SK-N-SH (cell line): ENCODE results near the gene IL37. TPM values are rescaled to one million over a fixed set of nuclear protein-coding genes. Genes with fewer than 3 reads are reported as not detected.

Source experiments
- CTCF ChIA-PET: fragments of 300-600, 350-600 bp; formaldehyde crosslinking; extraction: SDS; loops from one replicate; lab custom pipeline; 2021; lab: Yijun Ruan, JAX
- POLR2A ChIA-PET: fragments of 350-600 bp; sonication (Branson Sonifier 250); formaldehyde crosslinking; extraction: SDS; loops from one replicate; lab custom pipeline; 2020; ENCODE audit warnings: antibody characterized with exemption, inconsistent platforms; lab: Yijun Ruan, JAX
- DNase-seq: peaks from one replicate; pipeline ENCODE4 v3.0.0; 2012
- H2AFZ ChIP-seq: fragments of 200-600 bp; sonication (generic); 2 replicates; pipeline ENCODE4 v1.8.1; 2016; ENCODE audit warnings: antibody characterized with exemption, mild to moderate bottlenecking, low read depth
- H3F3A ChIP-seq: fragments of 200-600 bp; sonication (generic); replicated peaks from 2 replicates; pipeline ENCODE3; 2016; ENCODE audit warnings: antibody characterized with exemption, mild to moderate bottlenecking; ENCODE audit not compliant: insufficient read depth
- H3K27ac ChIP-seq, 2 experiments: fragments of 200-500 bp in 1 of 2; fragments of 200-600 bp in 1 of 2; sonication (Bioruptor generic) in 1 of 2; sonication (generic), shearing (Covaris generic) in 1 of 2; 2 replicates each; pipeline versions ENCODE4 v1.5.1 to v1.6.1; 2014 to 2016; ENCODE audit warnings: low read depth in 2 of 2, inconsistent platforms in 1 of 2, low read length in 1 of 2, mild to moderate bottlenecking in 1 of 2, mixed read lengths in 1 of 2
- H3K27me3 ChIP-seq: fragments of 200-600 bp; sonication (generic), shearing (Covaris generic); 2 replicates; pipeline ENCODE4 v1.6.1; 2016; ENCODE audit warnings: mixed run types; ENCODE audit not compliant: insufficient read depth
- H3K36me3 ChIP-seq, 2 experiments: fragments of 200-500 bp in 1 of 2; fragments of 200-600 bp in 1 of 2; sonication (Bioruptor generic) in 1 of 2; sonication (generic) in 1 of 2; replicated peaks in 1 of 2; 2 replicates each; pipeline versions ENCODE3 to v1.5.1; 2014 to 2016; ENCODE audit warnings: low read length in 1 of 2, mild to moderate bottlenecking in 1 of 2; ENCODE audit not compliant: insufficient read depth in 2 of 2, control insufficient read depth in 1 of 2
- H3K4me1 ChIP-seq, 2 experiments: fragments of 200-500 bp in 1 of 2; fragments of 200-600 bp in 1 of 2; sonication (Bioruptor generic) in 1 of 2; sonication (generic), shearing (Covaris generic) in 1 of 2; 2 replicates each; pipeline versions ENCODE4 v1.5.1 to v1.6.1; 2014 to 2016; ENCODE audit warnings: low read depth in 1 of 2, low read length in 1 of 2, mixed run types in 1 of 2; ENCODE audit not compliant: insufficient read depth in 2 of 2, control insufficient read depth in 1 of 2
- H3K4me2 ChIP-seq: fragments of 200-600 bp; sonication (generic), shearing (Covaris generic); 2 replicates; pipeline ENCODE4 v1.6.1; 2017; ENCODE audit warnings: mixed run types
- H3K4me3 ChIP-seq, 2 experiments: fragments of 200-500 bp in 1 of 2; fragments of 200-600 bp in 1 of 2; sonication (Bioruptor generic) in 1 of 2; sonication (generic), shearing (Covaris generic) in 1 of 2; 2 replicates each; pipeline versions ENCODE4 v1.5.1 to v1.8.1; 2014 to 2016; ENCODE audit warnings: low read depth in 2 of 2, inconsistent platforms in 1 of 2, low read length in 1 of 2, mild to moderate bottlenecking in 1 of 2, mixed read lengths in 1 of 2, moderate library complexity in 1 of 2
- H3K79me2 ChIP-seq: fragments of 200-600 bp; sonication (generic); 2 replicates; pipeline ENCODE4 v1.8.1; 2017; ENCODE audit warnings: mild to moderate bottlenecking; ENCODE audit not compliant: insufficient read depth
- H3K9ac ChIP-seq: fragments of 200-600 bp; sonication (generic); 2 replicates; pipeline ENCODE4 v1.6.1; 2017; ENCODE audit warnings: mixed run types
- H3K9me2 ChIP-seq: fragments of 200-600 bp; sonication (generic); 2 replicates; pipeline ENCODE4 v1.6.1; 2017; ENCODE audit warnings: mixed run types
- H3K9me3 ChIP-seq: fragments of 200-600 bp; sonication (generic); 2 replicates; pipeline ENCODE4 v1.6.1; 2017; ENCODE audit warnings: mixed run types, mild to moderate bottlenecking, moderate library complexity
- H4K20me1 ChIP-seq: fragments of 200-600 bp; sonication (generic); 2 replicates; pipeline ENCODE4 v1.6.1; 2017; ENCODE audit warnings: mild to moderate bottlenecking, mixed run types; ENCODE audit not compliant: insufficient read depth
- CHD2 ChIP-seq: fragments of 150-350 bp; IDR thresholded peaks from 2 replicates; pipeline ENCODE4 v1.6.1; 2018; ENCODE audit warnings: low read length; ENCODE audit not compliant: partially characterized antibody
- EP300 ChIP-seq, 2 experiments: IDR thresholded peaks; 2 replicates each; pipeline versions ENCODE4 v1.4.0 to v1.6.1; 2012; ENCODE audit warnings: borderline replicate concordance in 1 of 2, low read depth in 1 of 2, low read length in 1 of 2
- EZH2phosphoT487 ChIP-seq: fragments of 200-600 bp; sonication (generic); IDR thresholded peaks from 2 replicates; pipeline ENCODE4 v1.6.1; 2017; ENCODE audit warnings: low read depth, mixed run types, mild to moderate bottlenecking, antibody characterized with exemption, moderate library complexity, borderline replicate concordance
- FOXM1 ChIP-seq: IDR thresholded peaks from 2 replicates; pipeline ENCODE4 v1.4.0; 2012; ENCODE audit warnings: low read depth, mild to moderate bottlenecking
- GABPA ChIP-seq: IDR thresholded peaks from 2 replicates; pipeline ENCODE4 v1.4.0; 2012; ENCODE audit warnings: low read depth, mild to moderate bottlenecking
- JUND ChIP-seq: IDR thresholded peaks from 2 replicates; pipeline ENCODE4 v1.4.0; 2012
- MEF2A ChIP-seq: IDR thresholded peaks from 2 replicates; pipeline ENCODE4 v1.4.0; 2012; ENCODE audit warnings: low read depth, borderline replicate concordance
- RCOR1 ChIP-seq: fragments of 150-350 bp; IDR thresholded peaks from 2 replicates; pipeline ENCODE4 v1.6.1; 2017; ENCODE audit warnings: antibody characterized with exemption, low read length
- RFX5 ChIP-seq: IDR thresholded peaks from 2 replicates; pipeline ENCODE4 v1.6.1; 2012; ENCODE audit warnings: mild to moderate bottlenecking, improper control_type of control experiment, low read length
- SMC3 ChIP-seq: IDR thresholded peaks from 2 replicates; pipeline ENCODE4 v1.6.1; 2012; ENCODE audit warnings: low read depth, low read length, improper control_type of control experiment
- WGBS: methylation state at CpG from one replicate; pipeline ENCODE4 v1.1.6; 2017; ENCODE audit warnings: low lambda C conversion rate; 5-methylcytosine and 5-hydroxymethylcytosine counted together
- polyA plus RNA-seq, 3 experiments: library from polyadenylated mRNA; depleted of rRNA; stranded (reverse); fragments of >200 nt; gene quantifications; 2 replicates each; pipeline ENCODE4 v1.2.3, GENCODE V29; 2012
- TF ChIP-seq, protein P1 (sequence below): IDR thresholded peaks from 2 replicates; pipeline ENCODE4; 2012
- TF ChIP-seq, protein P2 (sequence below): IDR thresholded peaks from 2 replicates; pipeline ENCODE4 v1.4.0; 2012; ENCODE audit warnings: low read depth, borderline replicate concordance
- TF ChIP-seq, protein P3 (sequence below): IDR thresholded peaks from 2 replicates; pipeline ENCODE4 v1.4.0; 2012; ENCODE audit warnings: low read depth
- TF ChIP-seq, protein P4 (sequence below): fragments of 150-350 bp; IDR thresholded peaks from 2 replicates; pipeline ENCODE4 v1.6.1; 2016; ENCODE audit warnings: mild to moderate bottlenecking, low read depth, low read length

Gene IL37
- polyA plus RNA-seq, 1 of the 3 experiments (the other 2 are of a cell fraction): not detected

DNA sequence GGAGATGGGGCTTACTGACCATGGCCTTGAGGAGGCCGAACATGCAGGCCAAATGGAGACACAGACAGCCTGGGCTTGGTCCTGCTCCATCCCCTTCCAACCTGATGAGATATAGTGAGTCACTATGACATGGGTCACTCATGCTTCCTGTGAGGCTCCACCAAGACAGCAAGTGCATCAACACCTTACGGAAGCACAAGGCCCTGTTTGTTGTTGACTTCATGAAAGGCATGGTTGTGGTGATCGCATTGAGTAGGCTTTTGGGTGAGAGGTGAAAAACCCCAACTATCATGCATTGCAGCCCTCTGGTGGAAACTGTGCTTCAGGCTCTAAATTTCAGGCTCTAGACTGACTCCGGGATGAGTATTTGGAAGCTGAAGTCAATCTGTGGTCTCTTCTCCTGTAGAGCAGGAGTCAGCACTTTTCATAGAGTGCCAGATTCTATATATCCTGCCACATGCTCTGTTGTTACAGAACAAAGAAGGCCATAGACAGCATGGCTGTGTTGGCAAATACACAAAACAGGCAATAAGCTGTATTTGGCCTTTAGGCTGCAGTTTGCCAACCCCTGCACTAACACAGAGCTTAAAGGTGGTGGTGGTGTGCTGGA is 10.1 kb downstream of the IL37 start:
- H2AFZ ChIP-seq: no peak overlapping the region
- H3K9me3 ChIP-seq: no peaks in the 10 kb centered on the region
- CTCF ChIA-PET: no interaction called here
- POLR2A ChIA-PET: no interaction called here
- 4% methylated on average over 2 of the region's 4 CpGs for WGBS
- H3K9ac ChIP-seq: no peak overlapping the region
- H3K4me3 ChIP-seq: no peak overlapping the region
- H3K4me2 ChIP-seq: no peak overlapping the region
- TF ChIP-seq EP300 (IDR thresholded peaks at IDR 0.05; ENCODE audit: borderline replicate concordance in 1 of 2, low read depth in 1 of 2, low read length in 1 of 2) (no peak), EZH2phosphoT487 (no peak), RFX5 (no peak), GABPA (no peak), SMC3 (no peak)
- TF ChIP-seq, protein P1, sequence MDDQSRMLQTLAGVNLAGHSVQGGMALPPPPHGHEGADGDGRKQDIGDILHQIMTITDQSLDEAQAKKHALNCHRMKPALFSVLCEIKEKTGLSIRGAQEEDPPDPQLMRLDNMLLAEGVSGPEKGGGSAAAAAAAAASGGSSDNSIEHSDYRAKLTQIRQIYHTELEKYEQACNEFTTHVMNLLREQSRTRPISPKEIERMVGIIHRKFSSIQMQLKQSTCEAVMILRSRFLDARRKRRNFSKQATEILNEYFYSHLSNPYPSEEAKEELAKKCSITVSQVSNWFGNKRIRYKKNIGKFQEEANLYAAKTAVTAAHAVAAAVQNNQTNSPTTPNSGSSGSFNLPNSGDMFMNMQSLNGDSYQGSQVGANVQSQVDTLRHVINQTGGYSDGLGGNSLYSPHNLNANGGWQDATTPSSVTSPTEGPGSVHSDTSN: no peak
- TF ChIP-seq, protein P2, sequence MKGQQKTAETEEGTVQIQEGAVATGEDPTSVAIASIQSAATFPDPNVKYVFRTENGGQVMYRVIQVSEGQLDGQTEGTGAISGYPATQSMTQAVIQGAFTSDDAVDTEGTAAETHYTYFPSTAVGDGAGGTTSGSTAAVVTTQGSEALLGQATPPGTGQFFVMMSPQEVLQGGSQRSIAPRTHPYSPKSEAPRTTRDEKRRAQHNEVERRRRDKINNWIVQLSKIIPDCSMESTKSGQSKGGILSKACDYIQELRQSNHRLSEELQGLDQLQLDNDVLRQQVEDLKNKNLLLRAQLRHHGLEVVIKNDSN: no peak
- TF ChIP-seq, all 33 proteins: peak for 0
- Histone ChIP-seq H3K27me3 (peaks cover 40% of the 10 kb centered on the region; the same call in 1 of the 2 replicates), H3K79me2 (no peaks in the 10 kb centered on the region), H3K9me2 (no peaks in the 10 kb centered on the region), H3K27ac (no peak overlapping the region), H3F3A (no peaks in the 10 kb centered on the region), H3K36me3 (no peaks in the 10 kb centered on the region), H4K20me1 (no peaks in the 10 kb centered on the region), H3K4me1 (no peaks in the 10 kb centered on the region)
- no peak for DNase-seq

DNA sequence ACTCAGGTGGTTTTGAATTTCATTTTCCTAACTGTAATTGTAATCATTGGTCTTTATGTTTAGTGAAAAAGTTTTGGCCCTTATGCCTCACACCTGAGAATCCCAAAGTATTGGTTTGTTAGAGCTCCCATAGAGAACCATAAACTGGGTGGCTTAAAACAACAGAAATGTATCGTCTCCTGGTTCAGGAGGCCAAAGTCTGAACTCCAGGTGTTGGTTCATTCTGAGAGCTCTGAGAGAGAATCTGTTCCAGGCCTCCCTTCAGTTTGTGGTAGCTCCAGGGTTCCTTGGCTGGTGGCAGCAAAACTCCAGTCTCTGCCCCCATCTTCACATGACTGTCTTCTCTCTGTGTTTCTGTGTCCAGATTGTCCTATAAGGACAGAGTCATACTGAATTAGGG is 11.0 kb downstream of the IL37 start:
- Histone ChIP-seq H3K9me3 (no peaks in the 10 kb centered on the region), H3F3A (no peaks in the 10 kb centered on the region), H3K36me3 (no peaks in the 10 kb centered on the region), H3K4me2 (no peak overlapping the region), H3K9me2 (no peaks in the 10 kb centered on the region), H3K4me3 (no peak overlapping the region), H3K4me1 (no peaks in the 10 kb centered on the region), H2AFZ (no peak overlapping the region), H3K79me2 (no peaks in the 10 kb centered on the region), H3K27me3 (peaks cover 34% of the 10 kb centered on the region; the same call in 1 of the 2 replicates), H3K27ac (no peak overlapping the region), H4K20me1 (no peaks in the 10 kb centered on the region), H3K9ac (no peak overlapping the region)
- CTCF ChIA-PET: no interaction called here
- 7% methylated on average over 1 of the region's 1 CpG for WGBS
- POLR2A ChIA-PET: no interaction called here
- TF ChIP-seq, protein P3, sequence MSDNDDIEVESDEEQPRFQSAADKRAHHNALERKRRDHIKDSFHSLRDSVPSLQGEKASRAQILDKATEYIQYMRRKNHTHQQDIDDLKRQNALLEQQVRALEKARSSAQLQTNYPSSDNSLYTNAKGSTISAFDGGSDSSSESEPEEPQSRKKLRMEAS: no peak
- TF ChIP-seq JUND (no peak), MEF2A (no peak), FOXM1 (no peak), CHD2 (no peak), RCOR1 (no peak), SMC3 (no peak), EP300 (IDR thresholded peaks at IDR 0.05; ENCODE audit: borderline replicate concordance in 1 of 2, low read depth in 1 of 2, low read length in 1 of 2) (no peak)
- TF ChIP-seq, protein P4, sequence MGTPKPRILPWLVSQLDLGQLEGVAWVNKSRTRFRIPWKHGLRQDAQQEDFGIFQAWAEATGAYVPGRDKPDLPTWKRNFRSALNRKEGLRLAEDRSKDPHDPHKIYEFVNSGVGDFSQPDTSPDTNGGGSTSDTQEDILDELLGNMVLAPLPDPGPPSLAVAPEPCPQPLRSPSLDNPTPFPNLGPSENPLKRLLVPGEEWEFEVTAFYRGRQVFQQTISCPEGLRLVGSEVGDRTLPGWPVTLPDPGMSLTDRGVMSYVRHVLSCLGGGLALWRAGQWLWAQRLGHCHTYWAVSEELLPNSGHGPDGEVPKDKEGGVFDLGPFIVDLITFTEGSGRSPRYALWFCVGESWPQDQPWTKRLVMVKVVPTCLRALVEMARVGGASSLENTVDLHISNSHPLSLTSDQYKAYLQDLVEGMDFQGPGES: no peak
- DNase-seq: no peak
